ENCODE results near the gene MCUB.

MCUB gene

DNA sequence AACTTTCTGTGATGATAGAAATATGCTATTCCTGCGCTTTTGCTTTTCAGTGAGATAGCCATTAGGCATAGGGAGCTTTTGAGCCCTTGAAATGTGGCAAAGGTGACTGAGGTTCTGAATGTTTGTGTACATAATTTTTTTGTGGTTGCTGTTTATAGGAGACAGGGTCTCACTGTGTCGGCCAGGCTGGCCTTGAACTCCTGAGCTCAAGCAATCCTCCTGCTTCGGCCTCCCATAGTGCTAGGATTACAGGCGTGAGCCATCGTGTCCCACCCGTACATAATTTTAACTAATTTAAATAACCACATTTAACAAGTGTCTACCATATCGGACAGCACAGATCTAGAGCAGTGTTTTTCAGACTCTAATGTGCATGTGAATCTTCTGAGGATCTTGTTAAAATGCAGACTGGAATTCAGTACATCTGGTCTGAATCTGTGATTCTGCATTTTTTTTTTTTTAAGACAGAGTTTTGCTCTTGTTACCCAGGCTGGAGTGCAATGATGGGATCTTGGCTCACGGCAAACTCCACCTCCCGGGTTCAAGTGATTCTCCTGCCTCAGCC lies 97.9 kb downstream of the MCUB start:
- H3K9me3 ChIP-seq = no peaks in the 10 kb centered on the region
- H3K4me1 ChIP-seq (ENCODE audit: control insufficient read depth in 1 of 2, insufficient read depth in 1 of 2, low read depth in 1 of 2, low read length in 1 of 2) = no peaks in the 10 kb centered on the region
- TF ChIP-seq, protein P1, sequence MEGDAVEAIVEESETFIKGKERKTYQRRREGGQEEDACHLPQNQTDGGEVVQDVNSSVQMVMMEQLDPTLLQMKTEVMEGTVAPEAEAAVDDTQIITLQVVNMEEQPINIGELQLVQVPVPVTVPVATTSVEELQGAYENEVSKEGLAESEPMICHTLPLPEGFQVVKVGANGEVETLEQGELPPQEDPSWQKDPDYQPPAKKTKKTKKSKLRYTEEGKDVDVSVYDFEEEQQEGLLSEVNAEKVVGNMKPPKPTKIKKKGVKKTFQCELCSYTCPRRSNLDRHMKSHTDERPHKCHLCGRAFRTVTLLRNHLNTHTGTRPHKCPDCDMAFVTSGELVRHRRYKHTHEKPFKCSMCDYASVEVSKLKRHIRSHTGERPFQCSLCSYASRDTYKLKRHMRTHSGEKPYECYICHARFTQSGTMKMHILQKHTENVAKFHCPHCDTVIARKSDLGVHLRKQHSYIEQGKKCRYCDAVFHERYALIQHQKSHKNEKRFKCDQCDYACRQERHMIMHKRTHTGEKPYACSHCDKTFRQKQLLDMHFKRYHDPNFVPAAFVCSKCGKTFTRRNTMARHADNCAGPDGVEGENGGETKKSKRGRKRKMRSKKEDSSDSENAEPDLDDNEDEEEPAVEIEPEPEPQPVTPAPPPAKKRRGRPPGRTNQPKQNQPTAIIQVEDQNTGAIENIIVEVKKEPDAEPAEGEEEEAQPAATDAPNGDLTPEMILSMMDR (IDR thresholded peaks at IDR 0.05) = no peak
- H3K4me3 ChIP-seq (ENCODE audit: low read depth in 1 of 2, low read length in 1 of 2) = no peak overlapping the region
- H3K27me3 ChIP-seq = no peaks in the 10 kb centered on the region
- no peak overlapping the region for H3K27ac ChIP-seq
- no peaks in the 10 kb centered on the region for H3K36me3 ChIP-seq

DNA sequence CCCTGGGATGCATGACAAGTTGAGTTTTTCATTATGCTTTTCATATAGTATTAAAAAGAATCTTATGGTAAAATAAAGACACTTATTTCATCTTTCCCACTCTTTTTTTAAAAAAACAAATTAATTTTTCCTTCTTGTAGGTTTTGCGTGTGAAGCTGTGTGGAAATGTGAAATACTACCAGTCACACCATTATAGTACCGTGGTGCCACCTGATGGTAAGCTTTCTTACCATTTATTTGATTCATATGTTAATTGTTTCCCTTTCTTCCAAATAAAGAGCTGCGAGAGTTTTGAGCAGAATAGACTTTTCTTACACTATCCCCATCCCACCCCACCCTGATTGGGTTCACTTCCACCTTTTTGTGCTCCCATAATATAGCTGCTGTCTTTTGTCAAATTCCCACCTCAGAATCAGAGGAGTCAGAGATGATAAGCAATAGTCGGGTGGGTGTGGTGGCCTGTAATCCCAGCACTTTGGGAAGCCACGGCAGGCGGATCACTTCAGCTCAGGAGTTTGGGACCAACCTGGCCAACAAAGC lies 98.9 kb downstream of the MCUB start:
- Histone ChIP-seq H3K36me3 (no peaks in the 10 kb centered on the region), H3K27me3 (no peaks in the 10 kb centered on the region), H3K27ac (no peak overlapping the region), H3K9me3 (no peaks in the 10 kb centered on the region), H3K4me1 (ENCODE audit: control insufficient read depth in 1 of 2, insufficient read depth in 1 of 2, low read depth in 1 of 2, low read length in 1 of 2) (no peaks in the 10 kb centered on the region), H3K4me3 (ENCODE audit: low read depth in 1 of 2, low read length in 1 of 2) (no peak overlapping the region)
- TF ChIP-seq, protein P1 (IDR thresholded peaks at IDR 0.05) = no peak

DNA sequence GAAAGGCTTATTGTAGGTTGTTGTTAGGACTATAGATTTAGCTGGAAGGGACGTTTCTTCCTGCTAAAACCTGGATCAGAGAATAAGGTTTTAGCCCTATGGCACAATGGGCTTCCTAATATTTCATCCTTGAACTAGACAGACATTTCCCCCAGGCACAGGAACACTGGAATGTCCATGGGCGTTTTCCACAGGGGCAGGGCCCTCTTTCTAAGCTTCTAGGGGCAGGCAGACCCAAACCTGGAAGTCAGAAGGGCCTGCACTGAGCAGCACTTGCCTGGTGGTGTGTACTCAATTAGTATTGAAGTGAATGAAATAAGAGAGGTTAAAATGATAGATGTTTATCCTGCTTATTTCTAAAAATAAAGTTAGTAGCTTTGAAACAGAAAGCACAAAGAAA lies 102.1 kb downstream of the MCUB start:
- TF ChIP-seq, protein P1 (IDR thresholded peaks at IDR 0.05) = no peak
- no peak overlapping the region for H3K27ac ChIP-seq

DNA sequence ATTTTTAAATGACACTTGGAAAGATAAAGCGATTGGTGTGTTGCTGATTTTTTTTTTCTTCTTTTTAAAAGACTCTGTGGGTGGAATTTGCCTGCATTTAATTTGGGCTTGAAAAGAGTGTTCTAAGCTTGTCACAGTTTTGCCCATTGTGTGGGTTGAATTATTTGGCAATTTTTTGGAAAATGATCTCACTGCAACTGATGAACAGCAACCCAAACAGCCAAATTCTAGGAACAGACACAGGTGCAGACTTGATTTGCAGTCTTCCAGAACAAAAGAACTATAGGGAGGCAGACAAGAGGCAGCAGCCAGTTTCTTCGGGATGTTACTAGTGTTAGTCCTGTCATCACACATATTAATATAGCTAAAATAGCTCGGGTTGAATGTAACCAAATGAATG lies 102.7 kb downstream of the MCUB start:
- H3K27ac ChIP-seq = no peak overlapping the region

More for the DNA sequence above, 102.1 kb downstream of the MCUB start:
- no peaks in the 10 kb centered on the region for H3K36me3 ChIP-seq
- no peaks in the 10 kb centered on the region for H3K27me3 ChIP-seq
- no peaks in the 10 kb centered on the region for H3K9me3 ChIP-seq
- no peaks in the 10 kb centered on the region for H3K4me1 ChIP-seq (ENCODE audit: control insufficient read depth in 1 of 2, insufficient read depth in 1 of 2, low read depth in 1 of 2, low read length in 1 of 2)
- H3K4me3 ChIP-seq (ENCODE audit: low read depth in 1 of 2, low read length in 1 of 2) = no peak overlapping the region

DNA sequence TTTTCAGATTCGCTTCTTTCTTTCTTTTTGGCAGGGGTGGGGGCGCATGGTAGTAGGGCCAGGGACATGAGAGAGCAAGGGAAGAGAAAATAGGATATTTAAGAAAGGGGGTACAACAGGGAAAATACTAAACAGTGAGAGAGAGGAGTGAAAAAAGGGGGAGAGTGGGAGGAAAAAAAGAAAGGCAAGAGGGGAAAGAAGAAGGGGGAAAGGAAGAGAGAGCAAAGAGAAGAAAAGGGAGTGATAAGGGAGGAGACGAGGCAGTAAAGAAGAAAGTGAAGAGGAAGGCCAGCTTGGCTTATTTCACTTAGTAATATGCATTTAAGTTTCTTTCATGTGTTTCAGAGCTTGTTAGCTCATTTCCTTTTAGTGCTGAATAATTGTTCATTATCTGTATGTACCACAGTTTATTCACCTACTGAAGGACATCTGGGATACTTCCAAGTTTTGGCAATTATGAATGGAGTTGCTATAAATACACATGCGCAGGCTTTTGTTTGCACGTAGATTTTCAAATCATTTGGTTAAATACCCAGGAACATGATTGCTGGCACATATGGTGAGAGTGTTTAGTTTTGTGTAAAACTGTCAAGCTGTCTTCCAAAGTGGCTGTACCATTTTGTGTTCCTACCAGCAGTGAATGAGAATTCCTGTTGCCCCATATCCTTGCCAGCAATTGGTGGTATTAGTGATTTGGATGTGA lies 105.9 kb downstream of the MCUB start:
- Histone ChIP-seq H3K4me3 (ENCODE audit: low read depth in 1 of 2, low read length in 1 of 2) (no peak overlapping the region), H3K9me3 (no peaks in the 10 kb centered on the region), H3K27me3 (no peaks in the 10 kb centered on the region), H3K27ac (no peak overlapping the region), H3K36me3 (no peaks in the 10 kb centered on the region), H3K4me1 (ENCODE audit: control insufficient read depth in 1 of 2, insufficient read depth in 1 of 2, low read depth in 1 of 2, low read length in 1 of 2) (no peaks in the 10 kb centered on the region)
- TF ChIP-seq, protein P1 (IDR thresholded peaks at IDR 0.05) = no peak

More for the DNA sequence above, 102.7 kb downstream of the MCUB start:
- TF ChIP-seq, protein P1 (IDR thresholded peaks at IDR 0.05) = no peak
- no peaks in the 10 kb centered on the region for H3K9me3 ChIP-seq
- no peaks in the 10 kb centered on the region for H3K36me3 ChIP-seq
- no peak overlapping the region for H3K4me3 ChIP-seq (ENCODE audit: low read depth in 1 of 2, low read length in 1 of 2)
- no peaks in the 10 kb centered on the region for H3K27me3 ChIP-seq
- no peaks in the 10 kb centered on the region for H3K4me1 ChIP-seq (ENCODE audit: control insufficient read depth in 1 of 2, insufficient read depth in 1 of 2, low read depth in 1 of 2, low read length in 1 of 2)
